NCI-H187 (cell line): ENCODE measurements around the gene HGD.
"Not testable (repeated sequence)": the region's sequence is repeated elsewhere in the genome, so short reads cannot be mapped to it uniquely, and the experiment has no call there.

Experiments
- DNase-seq, 2 experiments: peaks; one replicate each; lab custom pipeline; 2025; lab: John Stamatoyannopoulos, UW

The HGD gene

DNA sequence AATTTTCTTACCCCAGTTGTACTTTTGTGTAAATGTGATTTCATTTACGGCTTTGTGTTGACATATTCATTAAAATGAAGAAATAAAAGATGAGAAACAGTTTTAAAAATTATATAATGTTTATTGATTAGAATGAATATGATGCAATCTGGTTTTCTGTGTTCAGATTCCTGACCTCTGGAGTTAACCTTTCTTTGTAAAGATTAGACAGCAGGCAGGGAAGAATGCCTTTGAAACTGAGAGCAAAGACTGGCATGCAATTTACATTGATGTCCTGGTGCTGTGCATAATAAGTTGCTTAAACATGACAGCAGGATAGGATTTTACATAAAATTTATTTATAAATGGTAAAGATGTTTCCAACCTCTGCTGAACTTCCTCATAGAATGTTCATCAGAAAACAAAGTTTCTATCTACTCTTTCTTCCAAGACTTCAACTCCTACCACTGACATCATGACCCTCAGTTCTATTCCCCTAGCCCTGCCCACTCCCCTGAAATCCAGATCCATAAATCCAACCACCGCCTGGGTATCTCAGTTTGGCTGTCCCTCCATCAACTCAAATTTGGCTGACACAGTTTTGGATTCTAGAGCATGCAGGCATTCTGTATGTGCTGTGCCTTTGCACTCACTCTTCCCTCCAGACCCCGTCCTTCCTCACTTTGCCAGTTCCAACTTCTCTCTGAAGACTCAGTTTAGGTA, 1.7 kb downstream of the HGD start:
- DNase-seq = no peak

DNA sequence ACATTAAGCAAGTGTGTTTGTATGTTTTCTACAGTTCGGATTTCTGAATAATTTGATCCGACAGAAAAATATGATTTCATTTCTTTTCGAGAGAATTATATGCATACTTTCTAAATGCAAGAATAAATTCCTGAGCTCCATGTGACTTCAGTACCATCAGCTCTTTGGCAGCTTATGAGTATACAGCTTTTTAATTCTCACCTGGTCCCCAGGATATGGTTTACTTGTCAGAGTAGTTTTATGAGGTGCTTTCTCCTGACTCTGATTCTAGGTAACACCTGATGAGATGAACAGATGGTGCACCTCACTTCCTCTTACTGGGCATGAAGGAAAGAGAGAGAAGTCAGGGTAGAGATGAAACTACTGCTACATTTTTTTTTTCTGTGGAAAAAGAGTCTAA, 3.1 kb downstream of the HGD start:
- DNase-seq = no peak

DNA sequence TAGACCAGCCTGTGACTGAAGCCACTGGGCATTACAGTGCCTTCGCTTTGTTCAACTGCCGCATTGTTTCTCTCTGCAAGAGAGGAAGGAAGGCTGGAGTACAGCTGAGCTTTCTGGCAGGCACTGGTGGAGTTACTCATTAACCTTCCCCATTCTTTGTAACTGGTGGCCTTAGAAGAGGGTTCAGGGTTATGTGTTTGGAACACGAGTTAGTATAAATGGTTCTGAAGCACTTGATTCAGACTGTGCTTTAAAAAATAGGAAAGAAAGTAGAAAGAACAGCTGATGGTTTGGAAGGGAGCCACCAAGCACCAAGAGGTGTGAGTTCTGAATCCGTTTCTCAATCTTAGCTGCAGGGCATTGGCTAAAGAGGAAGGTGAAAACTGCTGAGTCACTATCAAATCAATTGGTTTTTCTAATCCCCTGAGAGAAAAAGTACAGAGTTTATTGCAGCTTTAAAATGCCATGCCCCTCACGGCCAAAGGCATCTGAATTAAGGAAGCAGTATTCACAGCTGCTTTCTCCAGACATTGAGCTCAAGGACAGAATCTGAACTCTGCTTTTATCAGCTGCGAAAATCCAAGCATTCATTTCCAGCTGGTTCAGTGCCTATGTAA, 3.6 kb downstream of the HGD start:
- no peak for DNase-seq

DNA sequence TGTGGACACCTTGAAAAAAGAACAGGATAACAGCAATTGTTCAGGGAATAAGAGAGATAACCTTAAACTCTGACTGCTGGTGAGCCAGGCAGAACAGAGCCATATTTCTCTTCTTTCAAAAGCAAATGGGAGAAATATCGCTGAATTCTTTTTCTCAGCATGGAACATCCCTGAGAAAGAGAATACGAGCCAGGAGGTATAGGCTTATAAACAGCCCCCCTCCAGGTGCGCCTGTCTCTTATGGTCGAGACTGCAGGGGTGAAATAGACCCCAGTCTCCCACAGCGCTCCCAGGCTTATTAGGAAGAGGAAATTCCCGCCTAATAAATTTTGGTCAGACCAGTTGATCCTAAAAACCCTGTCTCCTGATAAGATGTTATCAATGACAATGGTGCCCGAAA, 4.8 kb downstream of the HGD start:
- DNase-seq = not testable (repeated sequence)

DNA sequence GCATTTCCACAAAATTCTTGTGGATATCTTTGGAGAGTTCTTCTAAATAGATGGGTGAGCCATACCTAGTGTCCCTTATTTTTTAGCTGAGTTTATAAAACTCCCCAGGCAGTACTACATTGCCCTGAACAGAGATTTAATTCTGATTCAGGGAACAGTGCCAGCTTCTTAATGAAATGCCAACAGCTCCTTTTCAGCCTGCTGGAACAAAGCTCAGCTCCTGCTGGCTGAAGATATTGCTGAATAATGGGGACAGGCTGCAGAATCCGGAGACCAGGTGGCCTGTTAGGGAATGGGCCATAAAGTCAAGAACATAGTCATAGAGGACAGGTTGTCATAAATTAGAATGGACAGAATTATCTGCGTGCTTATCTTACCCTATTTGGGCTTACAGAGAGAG, 8.9 kb downstream of the HGD start:
- no peak for DNase-seq

DNA sequence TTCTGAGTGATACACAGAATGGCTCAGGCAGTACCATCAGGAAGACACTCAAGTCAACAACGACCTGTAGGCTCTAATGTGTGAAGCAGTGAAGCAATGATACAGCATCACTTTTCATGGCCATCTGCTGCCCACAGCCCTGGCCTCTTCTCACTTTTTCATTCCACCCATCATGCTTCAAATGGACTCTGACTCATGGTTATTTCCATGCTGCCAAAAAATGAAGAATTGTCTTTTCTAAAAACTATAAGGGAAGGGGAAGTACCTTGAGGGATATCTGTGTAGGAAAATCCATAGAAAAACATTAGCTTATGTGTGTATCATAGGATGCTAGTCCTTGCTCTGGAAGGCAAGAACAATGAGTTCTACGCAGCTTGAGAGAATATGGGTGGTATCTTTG, 11.5 kb downstream of the HGD start:
- no peak for DNase-seq

DNA sequence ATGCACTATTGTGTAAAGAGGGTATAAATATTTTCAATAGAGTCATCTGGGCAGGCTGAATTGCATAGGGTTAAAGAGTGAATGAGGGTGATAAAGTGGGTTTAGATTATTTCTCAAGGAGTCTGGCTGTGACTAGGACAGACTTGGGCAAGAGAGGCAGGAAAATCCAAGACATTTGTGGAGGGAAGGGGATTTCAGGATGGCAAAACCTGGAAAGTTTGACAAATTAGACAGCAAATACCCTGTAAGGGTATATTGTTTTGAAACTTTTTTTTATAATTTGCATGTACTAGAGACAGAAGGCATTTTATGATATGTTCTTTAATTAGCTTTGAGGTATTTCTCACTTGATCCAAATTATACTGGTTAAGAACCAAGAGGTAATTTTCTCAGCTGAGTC, 17.1 kb downstream of the HGD start:
- DNase-seq = no peak

DNA sequence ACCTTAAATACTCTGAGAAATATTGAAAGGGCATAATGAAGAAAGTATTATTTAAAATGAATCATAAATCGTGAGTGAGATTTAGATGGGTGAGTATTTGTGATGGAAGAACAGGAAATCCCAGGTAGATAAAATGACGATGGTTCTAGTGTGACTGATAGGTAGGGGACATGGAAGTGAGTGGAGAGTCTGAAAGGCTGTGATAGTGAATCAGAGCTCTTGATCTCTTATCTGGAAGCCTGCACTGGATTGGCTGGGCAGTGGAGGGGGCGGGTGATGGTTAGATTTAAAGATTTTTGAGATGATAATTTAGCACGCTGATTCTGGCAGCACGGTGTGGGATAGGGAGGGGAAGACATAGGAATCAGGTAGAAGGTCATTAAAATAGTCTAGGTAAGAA, 20.1 kb downstream of the HGD start:
- no peak for DNase-seq

DNA sequence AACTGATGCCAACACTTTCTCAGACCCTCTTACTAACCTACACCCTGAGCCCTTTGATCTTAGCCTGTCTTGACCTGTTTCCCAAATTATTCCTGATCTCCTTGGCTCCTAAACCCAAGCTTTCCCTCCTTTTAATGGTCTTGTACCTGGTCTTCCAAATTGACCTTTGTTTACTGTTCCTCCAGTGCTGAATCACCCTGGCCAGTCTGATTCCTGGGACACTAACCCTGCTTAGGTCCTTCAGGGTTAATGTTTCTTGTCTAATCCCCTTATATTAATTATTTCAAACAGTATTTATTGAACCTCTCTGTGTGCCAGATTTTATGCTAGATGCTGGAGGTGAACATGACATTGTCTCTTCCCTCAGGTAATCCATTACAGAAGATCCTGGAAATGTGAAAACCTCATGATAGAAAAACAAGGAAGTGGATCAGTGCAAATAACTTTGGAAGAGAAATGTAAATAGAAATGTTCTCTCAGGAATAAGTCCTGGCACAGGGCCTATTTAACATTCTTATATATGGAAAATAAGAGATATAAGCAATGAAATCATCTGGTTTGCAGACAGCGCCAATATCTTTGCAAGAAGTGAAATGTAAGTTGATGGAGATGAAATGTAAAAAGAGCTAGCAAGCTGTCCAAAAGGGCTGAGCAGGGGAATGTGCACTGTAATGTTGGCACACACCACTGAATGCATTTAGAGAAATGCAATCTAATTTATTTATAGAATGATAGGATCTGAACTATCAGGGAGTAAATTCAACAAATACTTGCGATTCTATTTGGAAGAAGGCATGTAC, 20.7 kb downstream of the HGD start:
- no peak for DNase-seq

DNA sequence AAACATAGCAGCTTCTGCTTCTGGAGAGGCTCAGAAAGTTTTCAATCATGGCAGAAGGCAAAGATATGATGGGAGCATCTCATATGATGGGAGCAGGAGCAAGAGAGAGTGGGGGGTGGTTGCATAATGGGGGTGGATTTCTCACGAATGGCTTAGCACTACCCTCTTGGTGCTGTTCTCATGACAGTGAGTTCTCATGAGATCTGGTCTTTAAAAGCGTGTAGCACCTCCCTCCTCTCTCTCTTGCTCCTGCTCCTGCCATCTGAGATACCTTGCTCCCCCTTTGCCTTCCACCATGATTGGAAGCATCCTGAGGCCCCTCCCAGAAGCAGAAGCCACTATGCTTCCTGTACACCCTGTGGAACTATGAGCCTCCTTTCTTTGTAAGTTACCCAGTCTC, 22.2 kb downstream of the HGD start:
- no peak for DNase-seq

DNA sequence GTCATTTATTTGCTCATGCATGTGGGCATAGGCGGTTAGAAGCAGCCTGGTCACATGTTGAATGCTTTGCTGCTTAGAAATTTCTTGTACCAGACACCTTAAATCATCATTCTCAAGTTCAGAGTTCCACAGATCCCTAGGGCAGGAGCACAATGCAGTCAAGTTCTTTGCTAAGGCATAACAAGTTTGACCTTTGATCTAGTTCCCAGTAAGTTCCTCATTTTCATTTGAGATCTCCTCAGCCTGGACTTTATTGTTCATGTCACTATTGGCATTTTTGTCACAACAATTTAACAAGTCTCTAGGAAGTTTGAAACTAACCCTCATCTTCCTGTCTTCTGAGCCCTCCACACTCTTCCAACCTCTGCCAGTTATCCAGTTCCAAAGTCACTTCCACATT, 22.8 kb downstream of the HGD start:
- no peak for DNase-seq

DNA sequence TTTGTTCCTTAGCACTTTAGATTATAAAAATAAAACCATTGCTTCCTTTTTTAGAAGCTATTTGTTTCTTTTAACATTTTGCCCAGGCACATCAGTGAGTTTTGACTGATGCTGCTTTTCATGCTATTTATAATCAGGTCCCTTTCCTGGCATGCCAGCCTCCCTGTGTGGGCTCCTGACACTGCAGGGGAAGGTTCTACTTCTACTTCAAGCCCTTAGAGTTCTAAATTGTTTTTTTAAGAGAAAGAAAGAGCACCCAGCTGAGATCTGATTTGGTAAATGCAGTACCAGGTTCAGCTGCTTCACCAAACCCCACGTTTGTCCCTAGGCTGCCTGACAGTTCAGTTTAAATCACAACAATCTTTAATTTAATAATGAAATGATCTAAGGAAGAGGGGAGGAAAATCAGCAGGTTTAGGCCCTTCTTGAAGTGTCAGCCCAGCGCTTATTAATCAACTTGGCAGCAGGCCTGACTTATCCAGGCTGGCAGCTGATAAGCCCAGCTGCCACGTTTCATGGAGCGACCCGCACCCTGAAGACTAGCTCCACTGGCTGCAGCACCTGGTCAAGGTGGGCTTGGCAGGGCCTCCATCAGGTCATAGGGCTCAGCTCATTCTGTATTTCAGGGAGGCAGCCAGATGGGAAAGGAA, 29.0 kb downstream of the HGD start:
- DNase-seq = no peak

DNA sequence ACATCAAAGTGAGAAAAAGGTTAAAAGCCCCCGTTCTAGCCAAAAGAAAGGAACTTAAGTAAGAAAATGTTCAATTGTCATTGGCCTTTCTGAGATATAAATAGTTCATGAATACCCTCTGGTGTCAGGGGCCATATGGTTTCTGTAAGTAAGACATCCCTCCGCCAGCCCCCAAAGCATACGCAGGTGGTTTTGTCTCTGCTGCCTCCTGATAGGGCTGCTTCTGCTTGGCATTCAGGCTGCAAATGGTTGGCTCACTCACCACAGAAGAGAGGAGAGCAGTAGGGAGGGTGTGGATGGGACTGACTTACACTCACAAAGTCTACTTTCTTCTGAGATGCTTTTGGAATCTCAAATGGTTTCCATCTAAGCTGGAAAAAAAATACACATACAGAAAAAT, 29.8 kb downstream of the HGD start:
- no peak for DNase-seq

DNA sequence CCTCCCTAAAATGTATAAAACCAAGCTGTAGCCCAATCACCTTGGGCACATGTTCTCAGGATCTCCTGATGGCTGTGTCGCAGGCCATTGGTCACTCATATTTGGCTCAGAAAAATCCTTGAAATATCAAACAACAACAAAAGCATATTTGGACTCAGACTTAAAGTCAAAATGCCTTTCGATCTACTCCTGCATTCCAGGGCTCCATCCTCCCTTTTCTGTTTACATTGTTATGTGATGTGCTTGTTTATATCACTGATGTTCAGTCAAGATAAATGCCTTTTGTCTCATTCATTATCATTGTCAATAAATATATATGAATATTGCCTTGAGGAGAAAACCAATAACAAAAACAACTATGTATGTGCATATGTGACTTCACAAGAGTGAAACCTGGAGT, 31.7 kb downstream of the HGD start:
- DNase-seq = no peak

DNA sequence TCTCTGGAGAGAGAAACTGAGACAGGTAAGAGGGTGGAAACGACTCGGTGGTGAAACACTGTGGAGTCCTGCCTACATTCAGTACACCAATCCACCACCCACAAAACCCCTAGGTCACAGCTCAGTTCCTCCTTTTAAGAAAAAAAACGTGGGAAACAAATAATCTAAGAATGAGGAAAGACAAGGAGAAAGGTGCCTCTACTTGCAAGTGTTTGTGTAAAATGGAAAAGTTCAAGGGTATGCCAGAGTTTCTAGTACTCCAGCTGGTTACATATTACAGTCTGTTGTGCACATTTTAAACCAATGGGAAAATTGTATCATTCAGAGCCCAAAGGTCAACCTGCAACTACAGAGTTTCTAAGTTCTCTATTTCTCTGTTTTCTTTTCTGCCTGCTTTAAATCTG, 32.2 kb downstream of the HGD start:
- no peak for DNase-seq

DNA sequence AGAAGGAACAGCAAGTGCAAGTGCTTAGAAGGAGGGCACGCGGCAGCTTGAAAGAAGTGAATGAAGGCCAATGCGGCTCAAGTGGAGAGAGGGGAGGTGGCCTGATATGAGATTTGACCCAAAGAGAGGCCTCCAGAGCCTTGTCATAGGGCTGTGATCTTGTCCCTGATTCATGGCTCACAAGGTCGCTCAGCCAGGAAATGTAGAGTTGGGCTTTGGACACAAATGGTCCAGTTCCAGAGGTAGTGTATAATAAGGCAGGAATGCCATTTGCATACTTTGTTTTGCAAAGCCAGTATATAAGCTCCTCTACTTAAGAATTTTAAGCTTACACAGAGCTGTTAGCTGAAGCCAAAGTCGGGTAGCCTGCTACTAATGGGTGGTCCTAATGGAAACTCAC, 33.7 kb downstream of the HGD start:
- DNase-seq = no peak

DNA sequence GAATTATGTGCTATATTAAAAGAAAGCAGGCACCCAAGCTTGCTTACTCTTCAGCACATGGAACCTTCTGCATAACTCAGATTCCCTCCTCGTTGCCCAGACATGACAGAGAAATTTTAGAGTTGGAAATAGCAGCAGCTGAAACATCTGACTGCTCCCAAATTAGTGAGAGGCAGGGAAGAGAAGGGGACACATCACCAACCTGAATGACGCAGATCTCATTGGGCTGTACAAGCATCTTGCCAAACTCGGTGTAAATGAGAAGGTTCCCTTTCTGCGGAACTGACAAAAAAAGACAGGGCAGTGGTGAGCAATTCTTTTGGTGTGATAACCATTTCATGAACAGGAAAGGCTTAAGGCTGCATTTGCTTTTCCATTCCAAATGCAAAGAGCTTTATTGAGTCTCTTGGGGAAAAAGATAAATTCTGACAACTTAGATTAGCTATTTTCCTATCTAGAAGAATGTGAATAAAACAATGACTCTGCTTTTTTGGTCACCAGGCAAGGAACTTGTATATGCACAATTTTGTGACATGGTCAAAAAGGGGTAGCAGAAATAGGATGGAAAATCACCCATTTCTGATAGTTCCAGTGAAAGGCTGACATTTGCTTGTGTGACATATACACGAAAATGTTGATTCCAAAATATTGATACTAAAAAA, 35.1 kb downstream of the HGD start:
- no peak for DNase-seq

DNA sequence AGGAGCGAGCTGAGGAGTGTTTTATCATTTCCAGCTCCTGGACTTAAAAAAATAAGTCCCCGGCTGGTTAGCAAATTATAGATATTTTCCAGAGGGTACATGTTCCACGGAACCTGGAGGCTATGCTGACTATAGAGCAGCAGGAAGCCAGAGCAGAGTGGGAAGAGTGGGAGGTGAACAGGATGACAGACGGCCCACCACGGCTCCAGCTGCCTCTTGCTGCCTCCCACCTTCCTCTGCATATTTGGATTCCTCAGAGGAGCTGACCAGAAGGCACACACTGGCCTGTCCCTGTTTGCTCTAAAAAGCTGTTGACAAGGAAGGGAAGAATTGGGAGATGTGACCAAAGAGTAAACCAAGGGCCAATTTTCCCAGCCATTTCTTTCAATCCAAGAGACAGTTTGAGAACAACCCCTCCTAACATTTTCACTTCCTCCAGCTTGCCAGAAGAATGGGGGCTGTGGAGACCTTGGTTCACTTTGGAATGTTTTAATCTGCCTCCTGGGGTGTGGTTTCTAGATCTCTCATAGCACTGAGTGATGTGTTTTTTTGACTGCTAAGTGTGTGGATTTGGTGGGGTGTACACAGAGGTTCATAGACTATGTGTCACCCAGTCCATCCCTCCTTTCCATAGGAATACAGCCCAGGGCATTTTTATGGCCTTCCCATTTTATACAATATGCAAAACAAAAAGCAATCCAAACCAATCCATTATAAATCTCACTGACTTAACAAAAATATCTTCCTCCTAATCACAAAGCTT, 36.8 kb downstream of the HGD start:
- DNase-seq = no peak

DNA sequence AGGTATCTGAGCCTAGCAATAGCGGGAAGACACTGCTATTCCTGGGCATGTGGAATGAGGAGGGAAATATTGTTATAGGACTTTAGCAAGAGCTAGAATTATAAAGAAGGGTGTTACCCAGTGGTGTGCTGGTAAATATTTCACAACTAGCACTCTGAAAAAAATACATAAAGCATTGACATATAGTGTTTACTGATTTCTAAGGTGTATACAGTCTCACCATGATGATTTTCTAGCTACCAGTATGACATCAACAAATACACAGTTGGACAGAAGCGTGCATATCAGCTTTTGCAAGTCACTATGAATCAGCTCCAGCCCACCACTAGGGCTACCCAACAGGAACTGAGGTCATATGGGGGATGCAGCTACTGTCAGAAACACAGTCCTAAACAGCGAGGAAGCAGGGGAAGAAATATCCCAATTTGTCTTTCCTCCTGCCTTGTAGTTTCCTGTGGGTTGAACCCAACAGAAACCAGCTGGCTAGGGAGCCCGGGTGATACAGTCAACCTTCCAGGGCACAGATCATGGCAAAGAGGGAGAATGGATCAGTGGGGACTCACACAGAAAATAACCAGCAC, 39.6 kb downstream of the HGD start:
- no peak for DNase-seq

DNA sequence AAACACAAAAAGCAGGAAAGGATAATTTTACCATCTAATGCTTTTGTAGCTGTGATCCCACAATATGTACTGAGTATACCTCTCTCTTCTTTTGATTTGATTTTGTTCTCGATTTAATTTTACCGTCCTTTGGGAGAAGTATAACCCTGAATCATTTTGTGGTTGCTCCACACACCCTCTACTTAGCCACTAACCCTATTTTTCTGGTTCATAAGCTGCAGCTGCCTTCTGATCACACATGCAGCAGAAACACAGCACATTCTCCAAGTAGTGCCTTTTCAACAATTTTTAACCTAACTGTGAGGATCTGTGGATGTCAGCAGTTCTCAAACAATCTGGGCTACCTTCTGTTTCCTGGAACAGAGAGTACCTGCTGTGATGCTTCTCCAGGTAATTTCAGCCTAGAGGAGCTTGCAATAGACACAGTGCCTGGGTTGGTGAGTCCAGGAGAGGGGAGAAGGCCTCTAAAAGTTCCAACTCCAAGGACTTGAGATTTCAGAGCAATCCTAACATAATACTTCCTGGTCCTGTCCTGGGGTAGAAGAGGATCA, 40.3 kb downstream of the HGD start:
- no peak for DNase-seq

DNA sequence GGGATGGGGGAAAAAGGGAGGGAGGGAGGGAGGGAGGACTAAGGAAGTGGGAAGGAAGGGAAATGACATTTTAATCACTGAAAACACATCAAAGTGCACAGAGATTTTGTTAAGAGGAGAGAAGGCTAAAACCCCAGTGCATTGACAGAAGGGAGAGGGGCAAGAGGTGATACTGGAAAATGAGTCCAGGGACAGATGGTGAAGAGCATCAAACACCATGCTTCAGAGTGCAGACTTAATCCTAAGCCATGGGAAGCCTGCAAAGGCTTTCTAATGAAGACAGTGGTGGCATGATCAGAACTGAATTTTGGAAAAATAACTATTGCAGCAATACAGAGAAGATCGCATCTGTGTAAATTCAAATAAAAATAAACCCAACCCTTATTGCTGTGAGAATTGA, 41.8 kb downstream of the HGD start:
- DNase-seq = no peak
